GM12875 (cell line): Measurements from ENCODE around the gene ADCYAP1.

Experiments used
- H3K4me3 ChIP-seq: one replicate; pipeline ENCODE4 v1.5.1; 2011; ENCODE audit warnings: low read depth, low read length, control low read depth
- TF ChIP-seq, protein P1 (sequence below): IDR thresholded peaks from 2 replicates; pipeline ENCODE4 v1.5.1; 2011; ENCODE audit warnings: low read depth, mild to moderate bottlenecking, control low read depth, inconsistent platforms, low read length, moderate library complexity, borderline replicate concordance; ENCODE audit not compliant: insufficient read depth

The ADCYAP1 gene

DNA sequence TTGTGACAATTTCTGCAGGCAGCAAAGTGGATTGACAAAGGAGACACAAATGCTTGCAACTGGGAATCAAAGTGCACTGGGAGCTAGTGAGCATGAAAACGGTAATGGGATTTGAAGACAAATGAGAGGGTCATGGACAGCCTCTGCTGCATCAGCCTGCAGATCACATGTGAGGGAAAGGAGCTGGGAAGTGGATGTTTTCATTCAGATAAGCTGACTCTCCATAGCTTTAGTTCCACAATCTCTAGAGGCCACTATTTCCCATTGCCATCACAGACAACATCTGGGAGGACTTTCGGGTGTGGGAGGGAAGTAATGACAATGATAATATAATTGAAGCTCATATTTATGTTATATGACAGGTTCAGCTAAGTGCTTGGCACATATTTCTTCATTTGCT lies 28.4 kb downstream of the ADCYAP1 start:
- H3K4me3 ChIP-seq, result no peak overlapping the region
- TF ChIP-seq, protein P1, sequence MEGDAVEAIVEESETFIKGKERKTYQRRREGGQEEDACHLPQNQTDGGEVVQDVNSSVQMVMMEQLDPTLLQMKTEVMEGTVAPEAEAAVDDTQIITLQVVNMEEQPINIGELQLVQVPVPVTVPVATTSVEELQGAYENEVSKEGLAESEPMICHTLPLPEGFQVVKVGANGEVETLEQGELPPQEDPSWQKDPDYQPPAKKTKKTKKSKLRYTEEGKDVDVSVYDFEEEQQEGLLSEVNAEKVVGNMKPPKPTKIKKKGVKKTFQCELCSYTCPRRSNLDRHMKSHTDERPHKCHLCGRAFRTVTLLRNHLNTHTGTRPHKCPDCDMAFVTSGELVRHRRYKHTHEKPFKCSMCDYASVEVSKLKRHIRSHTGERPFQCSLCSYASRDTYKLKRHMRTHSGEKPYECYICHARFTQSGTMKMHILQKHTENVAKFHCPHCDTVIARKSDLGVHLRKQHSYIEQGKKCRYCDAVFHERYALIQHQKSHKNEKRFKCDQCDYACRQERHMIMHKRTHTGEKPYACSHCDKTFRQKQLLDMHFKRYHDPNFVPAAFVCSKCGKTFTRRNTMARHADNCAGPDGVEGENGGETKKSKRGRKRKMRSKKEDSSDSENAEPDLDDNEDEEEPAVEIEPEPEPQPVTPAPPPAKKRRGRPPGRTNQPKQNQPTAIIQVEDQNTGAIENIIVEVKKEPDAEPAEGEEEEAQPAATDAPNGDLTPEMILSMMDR, result no peak

DNA sequence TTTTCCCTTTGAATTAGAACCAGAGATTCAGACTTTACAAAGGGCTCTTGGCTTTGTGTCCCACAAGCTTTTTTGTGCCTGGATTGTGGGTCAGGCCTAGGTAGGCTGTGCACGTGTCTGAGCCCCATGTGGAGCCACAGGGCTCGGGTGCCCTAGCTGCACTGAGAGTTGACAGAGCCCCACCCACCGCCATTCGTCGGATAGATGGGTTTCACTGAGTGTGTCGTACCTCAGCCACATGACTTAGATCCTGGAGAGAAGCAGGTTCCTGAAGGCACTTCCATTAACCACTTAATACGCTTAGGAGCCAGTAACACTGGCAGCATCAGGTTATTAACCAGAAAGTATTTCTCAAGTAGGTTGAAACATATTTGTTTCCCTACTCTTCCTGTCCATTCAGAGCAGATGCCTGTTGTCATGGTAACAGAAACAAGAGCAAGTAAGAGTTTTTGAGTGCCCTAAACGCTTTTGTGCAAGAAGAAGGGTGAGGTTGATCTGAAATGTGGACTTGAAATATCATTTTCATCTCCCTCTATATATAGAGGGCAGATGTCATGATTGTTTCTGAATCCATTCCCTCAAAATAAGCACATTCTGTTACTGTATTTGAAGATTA lies 30.0 kb downstream of the ADCYAP1 start:
- H3K4me3 ChIP-seq, result no peak overlapping the region
- TF ChIP-seq, protein P1, result no peak

DNA sequence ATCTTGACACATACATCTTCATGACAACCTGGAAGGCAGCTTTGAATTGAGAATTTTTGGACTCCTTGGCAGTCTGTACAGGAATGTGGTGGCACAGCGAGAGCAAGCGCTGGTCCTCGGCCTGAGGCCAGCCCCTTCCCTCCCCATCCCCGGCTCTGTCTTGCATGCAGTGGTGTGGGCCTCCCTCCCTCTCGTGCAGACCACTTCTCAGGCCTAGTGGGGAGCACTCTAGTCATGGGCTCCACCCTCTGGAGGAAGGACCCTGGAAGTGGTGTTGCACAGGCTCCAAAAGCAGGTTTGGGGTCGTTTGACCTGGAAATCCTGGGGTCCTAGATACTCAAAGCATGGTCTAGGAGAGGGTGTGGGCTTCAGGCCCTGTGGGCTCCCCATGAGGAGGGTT lies 32.3 kb downstream of the ADCYAP1 start:
- TF ChIP-seq, protein P1, result no peak
- no peak overlapping the region for H3K4me3 ChIP-seq

DNA sequence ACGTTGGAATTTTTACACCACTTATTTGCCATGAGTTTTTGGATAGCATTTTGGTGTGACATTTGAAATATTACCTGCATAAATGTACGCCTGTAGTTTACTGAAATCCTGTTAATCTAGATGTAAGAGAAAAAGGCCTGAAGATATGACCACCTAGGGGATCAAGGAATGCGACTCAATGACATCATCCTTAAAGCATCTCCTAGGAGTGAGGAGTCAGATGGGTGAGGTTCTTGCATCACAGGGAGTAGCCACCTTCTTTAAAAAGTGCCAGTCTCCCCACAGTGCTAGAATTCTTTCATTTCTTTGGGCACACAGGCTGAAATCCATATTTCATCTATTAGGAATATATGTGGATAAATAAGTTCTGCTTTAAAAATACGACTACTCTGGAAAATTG lies 34.5 kb downstream of the ADCYAP1 start:
- TF ChIP-seq, protein P1, result no peak
- no peak overlapping the region for H3K4me3 ChIP-seq

DNA sequence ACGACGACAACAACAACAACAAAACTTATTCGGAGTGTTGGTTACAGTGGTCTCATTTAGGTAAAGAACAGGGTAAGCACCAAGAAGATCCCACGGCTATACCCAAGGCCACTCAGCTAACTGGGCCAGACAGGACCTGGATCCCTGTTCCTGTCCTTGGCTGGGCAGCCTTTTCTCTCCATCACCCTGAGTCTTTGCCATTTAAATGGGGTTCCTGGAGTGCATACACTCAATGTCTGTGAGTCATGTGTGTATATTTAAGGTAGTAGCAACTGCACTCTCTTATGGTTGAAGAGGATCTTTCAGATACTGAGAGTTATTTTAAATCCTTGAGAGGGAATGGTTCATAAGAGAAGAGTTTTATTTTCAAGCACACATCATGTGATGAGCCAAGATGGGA lies 35.3 kb downstream of the ADCYAP1 start:
- TF ChIP-seq, protein P1, result no peak
- H3K4me3 ChIP-seq, result no peak overlapping the region

DNA sequence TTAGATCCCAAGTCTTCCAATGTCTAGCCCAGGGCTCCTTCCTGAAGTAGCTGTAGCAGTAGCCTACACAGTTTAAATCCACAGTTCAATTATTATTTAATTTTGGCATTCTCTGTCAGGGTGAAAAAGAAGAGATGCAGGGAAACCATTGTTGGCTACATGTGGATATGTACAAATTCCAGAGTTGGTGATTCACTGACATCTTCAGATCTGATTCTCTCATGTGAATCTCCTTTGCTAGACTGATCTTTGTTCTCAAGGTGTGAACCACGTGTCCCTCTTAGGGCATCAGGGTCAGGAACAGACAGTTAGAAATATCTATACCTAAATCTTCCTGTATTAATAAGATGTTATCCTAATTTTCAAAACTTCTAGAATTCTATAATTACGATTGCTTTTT lies 36.7 kb downstream of the ADCYAP1 start:
- TF ChIP-seq, protein P1, result no peak
- H3K4me3 ChIP-seq, result no peak overlapping the region

DNA sequence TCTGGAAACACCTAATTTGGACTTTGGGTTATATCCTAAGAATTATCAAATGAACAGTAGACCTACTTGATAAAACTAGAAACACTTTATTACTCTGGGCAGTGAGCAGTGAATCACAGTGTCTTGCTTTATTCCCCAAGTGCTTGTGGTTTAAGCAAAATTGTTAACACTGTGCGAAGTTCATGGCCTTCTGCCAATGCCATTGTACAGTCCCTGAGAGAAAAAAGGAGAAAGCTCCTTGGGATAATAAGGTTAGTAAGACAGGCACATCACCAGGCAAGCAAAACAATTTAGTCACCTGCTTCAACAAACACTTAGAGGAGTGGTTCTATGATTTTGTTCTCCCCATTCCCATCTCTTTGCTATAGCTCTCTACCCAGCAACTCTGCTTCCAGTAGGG lies 39.8 kb downstream of the ADCYAP1 start:
- no peak overlapping the region for H3K4me3 ChIP-seq
- TF ChIP-seq, protein P1, result no peak
